ENCODE measurements around the gene LENG8. TPM values are rescaled to one million over a fixed set of nuclear protein-coding genes. Genes with fewer than 3 reads are reported as not detected.

The LENG8 gene
- total and polyA plus RNA-seq, 2 of the 13 experiments (the other 11 are each of a cell fraction or from before 2014, with no cell fraction given), result 14.3 to 41.9 TPM

GRCh38 chr19:54463531-54464043, 14.6 kb downstream of the LENG8 start, which contains the start of gene LENG9 (continued):
- TF ChIP-seq ZNF44 (CRISPR knock-in tag; IDR thresholded peaks at IDR 0.05) (no peak), ZNF670 (CRISPR knock-in tag; IDR thresholded peaks at IDR 0.05; ENCODE audit: borderline replicate concordance) (peak; percentile 5; the same call in 1 of the 2 replicates), BHLHE40 (IDR thresholded peaks at IDR 0.05; ENCODE audit: low read length) (no peak; the same call in 1 of the 2 replicates), ZNF205 (CRISPR knock-in tag; IDR thresholded peaks at IDR 0.05) (no peak), ZBTB44 (CRISPR knock-in tag; IDR thresholded peaks at IDR 0.05) (no peak), RNF2 (conservative IDR thresholded peaks at IDR 0.05; ENCODE audit: low read depth) (peak; percentile 91), JUN (CRISPR knock-in tag; IDR thresholded peaks at IDR 0.05) (0 out of 2 replicates have a peak, but pooled peaks have one; percentile 7), KMT2A (CRISPR knock-in tag; IDR thresholded peaks at IDR 0.05) (no peak), ZNF350 (CRISPR knock-in tag; IDR thresholded peaks at IDR 0.05; ENCODE audit: borderline replicate concordance, low read depth) (no peak; the same call in 1 of the 2 replicates), ZFP82 (CRISPR knock-in tag; IDR thresholded peaks at IDR 0.05; ENCODE audit: borderline replicate concordance) (peak; percentile 97; the same call in 1 of the 2 replicates), POGZ (CRISPR knock-in tag; IDR thresholded peaks at IDR 0.05) (no peak), ZNF772 (CRISPR knock-in tag; IDR thresholded peaks at IDR 0.05) (peak; percentile 68), ZEB1 (IDR thresholded peaks at IDR 0.05; ENCODE audit: insufficient replicate concordance, low read depth) (no peak), SATB2 (CRISPR knock-in tag; IDR thresholded peaks at IDR 0.05) (no peak), MEIS2 (CRISPR knock-in tag; IDR thresholded peaks at IDR 0.05) (no peak), ARID2 (CRISPR knock-in tag; IDR thresholded peaks at IDR 0.05; ENCODE audit: borderline replicate concordance) (no peak; the same call in none of the 2 replicates), ZSCAN29 (CRISPR knock-in tag; conservative IDR thresholded peaks at IDR 0.05) (no peak), SMYD3 (CRISPR knock-in tag; IDR thresholded peaks at IDR 0.05) (no peak), STAT6 (CRISPR knock-in tag; IDR thresholded peaks at IDR 0.05; ENCODE audit: borderline replicate concordance) (no peak), SIX1 (CRISPR knock-in tag; IDR thresholded peaks at IDR 0.05; ENCODE audit: borderline replicate concordance) (no peak), CCAR2 (optimal IDR thresholded peaks at IDR 0.05; ENCODE audit: low read depth, low read length) (no peak), MTERF4 (CRISPR knock-in tag; IDR thresholded peaks at IDR 0.05) (no peak), GPN1 (CRISPR knock-in tag; IDR thresholded peaks at IDR 0.05; ENCODE audit: borderline replicate concordance) (no peak; the same call in 1 of the 2 replicates), KDM1A (CRISPR knock-in tag; IDR thresholded peaks at IDR 0.05) (no peak), ZNF878 (CRISPR knock-in tag; IDR thresholded peaks at IDR 0.05) (no peak), CHD2 (IDR thresholded peaks at IDR 0.05; ENCODE audit: low read depth, low read length) (peak; percentile 77), ZNF256 (CRISPR knock-in tag; conservative IDR thresholded peaks at IDR 0.05) (no peak)

All from HepG2 (cell line).